Osteoblast (primary cell): ENCODE results near the gene GAL3ST2. TPM values are rescaled to one million over a fixed set of nuclear protein-coding genes. Genes with fewer than 3 reads are reported as not detected.
A peak's percentile ranks its signal among the peaks of the same experiment; 100 is the strongest.

Experiments
- DNase-seq: peaks from one replicate; pipeline ENCODE4 v3.0.0; 2011; ENCODE audit warnings: low spot score, mixed read lengths; ENCODE audit not compliant: insufficient read length; ENCODE audit errors: missing footprints
- H2AFZ ChIP-seq: 2 replicates; pipeline ENCODE4 v1.6.0; 2011; ENCODE audit warnings: mild to moderate bottlenecking, low read length
- H3K27ac ChIP-seq: 2 replicates; pipeline ENCODE4 v1.5.1; 2011; ENCODE audit warnings: mild to moderate bottlenecking, low read depth, low read length, moderate library complexity
- H3K27me3 ChIP-seq: 2 replicates; pipeline ENCODE4 v1.6.0; 2012; ENCODE audit warnings: mild to moderate bottlenecking, control low read depth, inconsistent platforms, low read length, moderate library complexity; ENCODE audit not compliant: insufficient read depth
- H3K36me3 ChIP-seq: 2 replicates; pipeline ENCODE4 v1.5.1; 2011; ENCODE audit warnings: mild to moderate bottlenecking, low read length, control low read depth, moderate library complexity; ENCODE audit not compliant: insufficient read depth
- H3K4me1 ChIP-seq: 2 replicates; pipeline ENCODE4 v1.5.1; 2011; ENCODE audit warnings: mild to moderate bottlenecking, low read length, control low read depth, moderate library complexity; ENCODE audit not compliant: insufficient read depth
- H3K4me2 ChIP-seq: 2 replicates; pipeline ENCODE4 v1.6.0; 2011; ENCODE audit warnings: mild to moderate bottlenecking, low read length; ENCODE audit not compliant: insufficient read depth
- H3K4me3 ChIP-seq: fragments of 200-600 bp; sonication (generic); 3 replicates; pipeline ENCODE4 v1.5.1; 2012; ENCODE audit warnings: mild to moderate bottlenecking, low read length, inconsistent platforms; ENCODE audit not compliant: insufficient read depth
- H3K79me2 ChIP-seq: 2 replicates; pipeline ENCODE4 v1.6.0; 2012; ENCODE audit warnings: mild to moderate bottlenecking, low read length, control low read depth, inconsistent platforms; ENCODE audit not compliant: insufficient read depth
- H3K9me3 ChIP-seq: 2 replicates; pipeline ENCODE4 v1.5.1; 2011; ENCODE audit warnings: low read depth, low read length, control low read depth
- H4K20me1 ChIP-seq: 2 replicates; pipeline ENCODE4 v1.6.0; 2012; ENCODE audit warnings: mild to moderate bottlenecking, low read length, control low read depth; ENCODE audit not compliant: insufficient read depth
- CTCF ChIP-seq: IDR thresholded peaks from 2 replicates; pipeline ENCODE4 v1.5.1; 2011; ENCODE audit warnings: mild to moderate bottlenecking, low read depth, low read length, moderate library complexity; ENCODE audit errors: extremely low read depth
- total RNA-seq: library from RNA; depleted of rRNA; stranded (reverse); fragments of >200 nt; gene quantifications from 2 replicates; pipeline ENCODE4 v1.2.3, GENCODE V29; 2012

GAL3ST2 gene
- total RNA-seq, 1 donor, result 0.36 TPM

DNA sequence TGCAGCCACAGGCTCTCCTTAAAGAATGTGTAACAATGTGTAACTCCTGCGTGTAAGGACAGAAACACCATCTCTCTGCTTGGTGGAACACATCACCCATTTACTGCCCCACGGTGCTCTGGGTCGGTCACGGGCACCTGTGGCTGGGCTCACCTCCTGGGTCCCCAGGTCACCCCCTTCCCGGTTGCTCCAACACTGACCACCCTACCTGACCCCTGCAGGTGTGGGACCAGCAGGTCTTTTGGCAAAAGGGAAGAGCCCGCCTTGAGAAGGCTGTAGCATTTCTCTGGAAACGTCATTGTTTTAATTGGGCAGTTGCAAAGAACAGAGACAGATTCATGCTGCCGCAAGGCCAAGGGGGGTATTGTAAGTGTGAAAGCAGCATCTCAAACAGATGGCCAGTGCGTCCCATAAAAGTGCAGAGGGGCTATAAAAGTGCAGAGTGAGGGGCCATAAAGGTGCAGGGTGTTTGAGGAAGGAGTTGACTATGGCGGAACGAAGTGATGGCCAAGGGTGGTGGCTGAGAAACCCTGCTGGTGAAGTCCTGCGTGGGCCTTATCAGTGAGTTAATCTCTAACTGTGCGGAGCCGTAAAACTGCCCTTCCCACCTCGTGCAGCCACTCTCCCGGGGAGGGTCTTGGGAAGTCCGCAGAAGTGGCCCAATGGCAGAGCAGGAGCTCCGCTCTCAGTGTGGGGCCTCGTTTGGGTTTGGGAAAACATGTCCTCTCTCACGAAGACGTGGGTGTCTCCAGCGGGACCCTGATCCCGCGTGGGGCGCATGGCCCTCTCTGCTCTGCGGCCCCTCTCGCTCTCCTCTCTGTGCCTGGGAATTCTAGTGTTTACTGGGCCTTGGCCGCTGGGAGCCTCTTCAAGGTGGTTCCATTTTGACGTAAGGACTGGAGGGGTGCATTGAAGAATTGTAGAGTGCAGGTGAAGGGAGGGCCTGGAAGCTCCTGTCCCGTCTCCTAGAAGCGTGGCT lies 18.7 kb downstream of the GAL3ST2 start:
- peak; percentile 71 for DNase-seq
- H3K4me1 ChIP-seq, result no peaks in the 10 kb centered on the region
- no peak overlapping the region for H3K4me3 ChIP-seq
- H3K79me2 ChIP-seq, result no peaks in the 10 kb centered on the region
- no peak for TF ChIP-seq CTCF
- no peaks in the 10 kb centered on the region for H3K9me3 ChIP-seq
- H4K20me1 ChIP-seq, result no peaks in the 10 kb centered on the region
- no peak overlapping the region for H3K27ac ChIP-seq
- no peaks in the 10 kb centered on the region for H3K36me3 ChIP-seq
- no peak overlapping the region for H3K4me2 ChIP-seq
- peaks cover 16% of the 10 kb centered on the region for H3K27me3 ChIP-seq
- H2AFZ ChIP-seq, result no peak overlapping the region

DNA sequence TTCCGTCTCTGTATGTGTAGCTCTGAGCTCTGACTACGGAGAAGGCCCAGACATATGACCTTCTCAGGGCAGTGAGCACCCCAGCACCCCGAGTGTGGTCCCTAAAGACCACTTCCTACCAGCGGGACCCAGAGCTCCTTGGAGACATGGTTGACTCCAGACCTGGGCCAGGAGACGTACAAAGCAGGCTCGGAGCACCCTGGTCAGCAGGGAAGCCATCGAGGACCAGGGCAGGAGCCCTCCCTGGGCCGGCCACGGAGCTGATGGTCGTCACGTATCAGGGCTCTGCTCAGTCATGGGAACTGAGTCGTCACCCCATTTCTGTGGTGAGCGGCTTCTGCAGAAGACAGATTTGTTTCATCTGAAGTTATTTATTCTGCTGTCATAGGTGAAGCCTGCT lies 19.6 kb downstream of the GAL3ST2 start:
- H3K4me2 ChIP-seq, result no peak overlapping the region
- no peaks in the 10 kb centered on the region for H3K4me1 ChIP-seq
- H4K20me1 ChIP-seq, result no peaks in the 10 kb centered on the region
- H3K36me3 ChIP-seq, result no peaks in the 10 kb centered on the region
- no peak overlapping the region for H3K4me3 ChIP-seq
- peaks cover 16% of the 10 kb centered on the region for H3K27me3 ChIP-seq
- no peak for TF ChIP-seq CTCF
- H3K27ac ChIP-seq, result no peak overlapping the region
- no peak for DNase-seq
- H3K79me2 ChIP-seq, result no peaks in the 10 kb centered on the region
- H2AFZ ChIP-seq, result no peak overlapping the region
- H3K9me3 ChIP-seq, result no peaks in the 10 kb centered on the region

DNA sequence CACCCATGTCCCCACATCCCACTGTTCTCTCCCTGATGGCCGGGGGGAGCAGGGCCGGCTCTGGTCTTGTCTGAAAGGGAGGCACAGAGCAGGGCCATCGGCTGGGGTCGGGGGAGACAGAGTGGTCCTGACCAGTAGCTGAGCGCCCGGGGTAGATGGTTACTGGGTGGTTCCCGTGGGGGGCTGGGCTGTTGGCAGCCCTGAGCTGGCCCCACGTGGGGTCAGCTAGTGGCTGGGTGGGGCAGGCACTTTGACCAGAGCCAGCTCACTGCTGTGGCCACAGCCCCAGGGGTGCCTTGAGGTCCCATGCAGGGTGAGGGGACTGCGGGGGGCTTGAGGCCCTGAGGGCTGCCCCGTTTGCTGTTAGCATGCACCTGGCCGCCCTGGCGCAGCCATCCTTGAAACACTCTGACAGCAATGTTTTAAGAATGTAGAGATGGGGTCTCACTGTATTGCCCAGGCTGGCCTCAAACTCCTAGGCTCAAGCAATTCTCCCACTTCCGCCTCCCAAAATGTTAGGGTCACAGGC lies 20.1 kb downstream of the GAL3ST2 start:
- Histone ChIP-seq H4K20me1 (no peaks in the 10 kb centered on the region), H2AFZ (no peak overlapping the region), H3K36me3 (no peaks in the 10 kb centered on the region), H3K79me2 (no peaks in the 10 kb centered on the region), H3K27ac (no peak overlapping the region), H3K4me3 (no peak overlapping the region), H3K4me2 (no peak overlapping the region), H3K27me3 (peaks cover 16% of the 10 kb centered on the region), H3K4me1 (no peaks in the 10 kb centered on the region), H3K9me3 (no peaks in the 10 kb centered on the region)
- DNase-seq, result peak; percentile 62
- no peak for TF ChIP-seq CTCF

DNA sequence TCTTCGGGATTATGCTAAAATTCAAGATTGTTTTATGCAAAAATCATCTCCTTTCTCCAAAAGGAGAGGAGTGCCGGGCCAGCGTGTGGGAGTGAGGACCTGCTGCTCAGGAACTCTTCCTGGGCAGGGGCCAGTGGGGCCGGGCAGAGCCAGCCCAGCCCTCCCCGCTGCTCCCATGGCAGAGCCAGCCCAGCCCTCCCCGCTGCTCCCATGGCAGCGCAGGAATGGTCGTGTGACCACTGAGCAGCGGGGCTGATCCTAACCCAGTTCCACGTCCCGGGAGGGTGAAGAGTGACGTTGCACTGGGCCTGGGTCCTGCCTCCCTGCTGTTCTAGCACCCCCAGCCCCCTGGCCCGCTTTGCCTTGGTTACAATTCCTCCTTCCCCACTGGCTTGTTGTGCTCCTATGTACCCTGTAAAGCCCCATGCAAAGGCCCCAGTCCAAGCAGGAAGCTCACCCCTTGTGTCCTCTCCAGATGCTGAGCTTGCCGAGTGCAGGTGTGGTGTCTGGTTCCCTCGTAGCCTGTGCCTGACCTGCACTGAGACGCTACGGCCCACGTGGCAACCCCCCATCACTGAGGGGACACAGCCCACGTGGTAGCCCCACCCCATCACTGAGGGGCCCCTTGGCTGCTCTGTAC lies 20.9 kb downstream of the GAL3ST2 start:
- Histone ChIP-seq H3K36me3 (no peaks in the 10 kb centered on the region), H3K4me3 (no peak overlapping the region), H4K20me1 (no peaks in the 10 kb centered on the region), H3K9me3 (no peaks in the 10 kb centered on the region), H3K27ac (no peak overlapping the region), H3K4me1 (no peaks in the 10 kb centered on the region), H3K79me2 (no peaks in the 10 kb centered on the region), H3K4me2 (no peak overlapping the region), H2AFZ (no peak overlapping the region), H3K27me3 (peaks cover 16% of the 10 kb centered on the region)
- peak; percentile 78 for DNase-seq
- TF ChIP-seq CTCF, result no peak
